Osteocyte (in vitro differentiated cells): ENCODE results near the gene DYNC2I2. TPM values are rescaled to one million over a fixed set of nuclear protein-coding genes. Genes with fewer than 3 reads are reported as not detected.
"Not testable (repeated sequence)": the region's sequence is repeated elsewhere in the genome, so short reads cannot be mapped to it uniquely, and the experiment has no call there.

ENCODE experiments used
- DNase-seq: peaks from one replicate; pipeline ENCODE4 v3.0.0; 2021; ENCODE audit warnings: mixed read lengths; ENCODE audit not compliant: unreplicated experiment; ENCODE audit errors: extremely low spot score
- H3K27ac Mint-ChIP-seq: one replicate; pipeline ENCODE4 v1.8.0; 2021; ENCODE audit warnings: mild to moderate bottlenecking, mixed read lengths; ENCODE audit not compliant: unreplicated experiment
- H3K27me3 Mint-ChIP-seq: one replicate; pipeline ENCODE4 v1.8.0; 2021; ENCODE audit warnings: mixed read lengths; ENCODE audit not compliant: unreplicated experiment
- H3K36me3 Mint-ChIP-seq: one replicate; pipeline ENCODE4 v1.8.0; 2021; ENCODE audit warnings: mixed read lengths; ENCODE audit not compliant: unreplicated experiment
- H3K4me1 Mint-ChIP-seq: one replicate; pipeline ENCODE4 v1.8.0; 2021; ENCODE audit warnings: mixed read lengths; ENCODE audit not compliant: unreplicated experiment
- H3K4me3 Mint-ChIP-seq: one replicate; pipeline ENCODE4 v1.8.0; 2021; ENCODE audit warnings: mild to moderate bottlenecking, moderate library complexity, mixed read lengths; ENCODE audit not compliant: unreplicated experiment
- H3K9me3 Mint-ChIP-seq: one replicate; pipeline ENCODE4 v1.8.0; 2021; ENCODE audit warnings: mixed read lengths; ENCODE audit not compliant: unreplicated experiment
- CTCF ChIP-seq: fragments of 200-600 bp; sonication (generic); IDR thresholded peaks from 2 replicates; pipeline ENCODE4 v1.5.0; 2021; ENCODE audit warnings: antibody characterized with exemption, mild to moderate bottlenecking, moderate library complexity
- total RNA-seq: library from RNA; stranded (reverse); gene quantifications from 2 replicates; pipeline ENCODE4 v1.2.1, GENCODE V29; 2021

The DYNC2I2 gene
- total RNA-seq, 1 donor from 2014 or later = 62.5 TPM

GRCh38 chr9:128669786-128670185 lies 13.1 kb upstream of the DYNC2I2 start:
- no peak for DNase-seq
- Mint-ChIP-seq H3K36me3 (no peaks in the 10 kb centered on the region), H3K27ac (no peak overlapping the region), H3K27me3 (no peaks in the 10 kb centered on the region), H3K9me3 (no peaks in the 10 kb centered on the region), H3K4me3 (no peak overlapping the region), H3K4me1 (no peaks in the 10 kb centered on the region)
- TF ChIP-seq CTCF = no peak

- DNase-seq, H3K36me3 Mint-ChIP-seq, H3K9me3 Mint-ChIP-seq, H3K4me3 Mint-ChIP-seq, H3K27me3 Mint-ChIP-seq, H3K27ac Mint-ChIP-seq, H3K4me1 Mint-ChIP-seq: not testable (repeated sequence)
These were observed 9.9 kb upstream of the DYNC2I2 start for GRCh38 chr9:128666481-128666941.

- no peaks in the 10 kb centered on the region for H3K9me3 Mint-ChIP-seq
- no peak for TF ChIP-seq CTCF
- H3K27me3 Mint-ChIP-seq = no peaks in the 10 kb centered on the region
- H3K4me3 Mint-ChIP-seq = no peak overlapping the region
- peaks cover 5% of the 10 kb centered on the region for H3K36me3 Mint-ChIP-seq
- H3K27ac Mint-ChIP-seq = peak overlapping the region; percentile 100
- H3K4me1 Mint-ChIP-seq = peaks cover 20% of the 10 kb centered on the region
- no peak for DNase-seq
These were observed 1.1 kb upstream of the DYNC2I2 start for GRCh38 chr9:128657796-128658195.

- Mint-ChIP-seq H3K27me3 (no peaks in the 10 kb centered on the region), H3K36me3 (peaks cover 5% of the 10 kb centered on the region), H3K27ac (peak overlapping the region; percentile 100), H3K9me3 (no peaks in the 10 kb centered on the region), H3K4me3 (peak overlapping the region; percentile 85), H3K4me1 (peaks cover 20% of the 10 kb centered on the region)
- TF ChIP-seq CTCF = no peak
- DNase-seq = no peak
These were observed 677 bp upstream of the DYNC2I2 start for GRCh38 chr9:128657344-128657704.

- no peak for DNase-seq
- H3K36me3 Mint-ChIP-seq = peaks cover 5% of the 10 kb centered on the region
- no peak overlapping the region for H3K27ac Mint-ChIP-seq
- H3K4me1 Mint-ChIP-seq = peaks cover 20% of the 10 kb centered on the region
- peak overlapping the region; percentile 62 for H3K4me3 Mint-ChIP-seq
- no peaks in the 10 kb centered on the region for H3K9me3 Mint-ChIP-seq
- no peaks in the 10 kb centered on the region for H3K27me3 Mint-ChIP-seq
- no peak for TF ChIP-seq CTCF
These were observed 2.2 kb downstream of the DYNC2I2 start for GRCh38 chr9:128654481-128654880.

GRCh38 chr9:128653908-128654307 lies 2.7 kb downstream of the DYNC2I2 start:
- no peaks in the 10 kb centered on the region for H3K9me3 Mint-ChIP-seq
- no peak overlapping the region for H3K4me3 Mint-ChIP-seq
- no peak for TF ChIP-seq CTCF
- DNase-seq = no peak
- no peaks in the 10 kb centered on the region for H3K27me3 Mint-ChIP-seq
- no peak overlapping the region for H3K27ac Mint-ChIP-seq
- H3K4me1 Mint-ChIP-seq = peaks cover 25% of the 10 kb centered on the region
- H3K36me3 Mint-ChIP-seq = peaks cover 5% of the 10 kb centered on the region
